Tibial artery (tissue), 4 donors: ENCODE results near the gene ERC2.
"Not testable (repeated sequence)": the region's sequence is repeated elsewhere in the genome, so short reads cannot be mapped to it uniquely, and the experiment has no call there.

Experiments used
- DNase-seq, 2 donors: peaks; one replicate each; pipeline ENCODE4 v3.0.0-alpha.2; 2019
- H3K27ac ChIP-seq, 2 donors: fragments of 200-600 bp; sonication (generic) in 1 of 2; 1 replicate in 1 of 2; 2 replicates in 1 of 2; pipeline ENCODE4 v1.5.1; 2018 to 2019; ENCODE audit warnings: mild to moderate bottlenecking in 1 of 2
- H3K27me3 ChIP-seq, 2 donors: fragments of 200-600 bp; sonication (generic) in 1 of 2; one replicate each; pipeline versions ENCODE4 v1.5.1 to v1.6.0; 2016 to 2019
- H3K36me3 ChIP-seq, 3 donors: fragments of 200-600 bp; sonication (generic) in 2 of 3; one replicate each; pipeline ENCODE4 v1.5.1; 2016 to 2019; ENCODE audit warnings: mild to moderate bottlenecking in 2 of 3
- H3K4me1 ChIP-seq, 4 donors: fragments of 200-600 bp; sonication (generic) in 2 of 4; 1 replicate in 3 of 4; 2 replicates in 1 of 4; pipeline ENCODE4 v1.5.1; 2016 to 2019
- H3K4me3 ChIP-seq, 2 donors: fragments of 200-600 bp; sonication (generic) in 1 of 2; 1 replicate in 1 of 2; 2 replicates in 1 of 2; pipeline ENCODE4 v1.5.1; 2018 to 2019; ENCODE audit warnings: mild to moderate bottlenecking in 2 of 2
- H3K9me3 ChIP-seq, 3 donors: fragments of 200-600 bp; sonication (generic) in 1 of 3; one replicate each; pipeline ENCODE4 v1.5.1; 2016 to 2019
- CTCF ChIP-seq, 2 experiments: fragments of 200-600 bp in 1 of 2; fragments of 450-650 bp in 1 of 2; IDR thresholded peaks; one replicate each; pipeline ENCODE4 v1.5.1; 2017 to 2019; ENCODE audit warnings: antibody characterized with exemption in 2 of 2, mild to moderate bottlenecking in 1 of 2, moderate library complexity in 1 of 2
- intact Hi-C: fragments of 100-400 bp; cut with DNase I; formaldehyde crosslinking; loops from one replicate; pipeline ENCODE4 v1.15.0; 2023; ENCODE audit warnings: low total_unique reads

ERC2 gene

GRCh38 chr3:56023546-56023945 is 444.7 kb downstream of the ERC2 start:
- H3K27ac ChIP-seq: no peak overlapping the region
- no peaks in the 10 kb centered on the region for H3K9me3 ChIP-seq
- H3K4me1 ChIP-seq: no peaks in the 10 kb centered on the region
- intact Hi-C loops: no loop called here
- DNase-seq: no peak
- no peaks in the 10 kb centered on the region for H3K27me3 ChIP-seq
- no peaks in the 10 kb centered on the region for H3K36me3 ChIP-seq
- H3K4me3 ChIP-seq: no peak overlapping the region
- no peak for TF ChIP-seq CTCF (IDR thresholded peaks at IDR 0.05)

- H3K27me3 ChIP-seq: no peaks in the 10 kb centered on the region
- no peak overlapping the region for H3K27ac ChIP-seq
- H3K4me3 ChIP-seq: no peak overlapping the region
- no peaks in the 10 kb centered on the region for H3K9me3 ChIP-seq
- DNase-seq: no peak
- no peaks in the 10 kb centered on the region for H3K36me3 ChIP-seq
- no peaks in the 10 kb centered on the region for H3K4me1 ChIP-seq
- intact Hi-C loops: no loop called here
- TF ChIP-seq CTCF (IDR thresholded peaks at IDR 0.05): no peak
These were observed 445.6 kb downstream of the ERC2 start for GRCh38 chr3:56022619-56023018.

- Histone ChIP-seq H3K27me3 (no peaks in the 10 kb centered on the region), H3K27ac (no peak overlapping the region), H3K4me3 (no peak overlapping the region), H3K9me3 (no peaks in the 10 kb centered on the region), H3K4me1 (no peaks in the 10 kb centered on the region), H3K36me3 (no peaks in the 10 kb centered on the region)
- no peak for TF ChIP-seq CTCF (IDR thresholded peaks at IDR 0.05)
- DNase-seq: no peak
- intact Hi-C loops: loop anchor here (5.0 kb wide), 1 partner anchor 622 kb away; no protein-coding TSS in a partner anchor
These were observed 448.6 kb downstream of the ERC2 start for GRCh38 chr3:56019490-56020146.

- H3K9me3 ChIP-seq, H3K4me1 ChIP-seq, H3K27ac ChIP-seq, H3K36me3 ChIP-seq, H3K4me3 ChIP-seq, H3K27me3 ChIP-seq, DNase-seq: not testable (repeated sequence)
- intact Hi-C loops: loop anchor here (5.0 kb wide), 1 partner anchor 618 kb away; no protein-coding TSS in a partner anchor
These were observed 452.9 kb downstream of the ERC2 start for GRCh38 chr3:56015374-56015773.

GRCh38 chr3:56012721-56013120 is 455.5 kb downstream of the ERC2 start:
- H3K27me3 ChIP-seq: no peaks in the 10 kb centered on the region
- no peak overlapping the region for H3K4me3 ChIP-seq
- no peaks in the 10 kb centered on the region for H3K4me1 ChIP-seq
- H3K27ac ChIP-seq: no peak overlapping the region
- intact Hi-C loops: no loop called here
- no peak for DNase-seq
- no peak for TF ChIP-seq CTCF (IDR thresholded peaks at IDR 0.05)
- H3K36me3 ChIP-seq: no peaks in the 10 kb centered on the region
- no peaks in the 10 kb centered on the region for H3K9me3 ChIP-seq

GRCh38 chr3:56005196-56005805 is 463.0 kb downstream of the ERC2 start:
- Histone ChIP-seq H3K27ac (no peak overlapping the region), H3K9me3 (no peaks in the 10 kb centered on the region), H3K36me3 (no peaks in the 10 kb centered on the region), H3K4me3 (no peak overlapping the region), H3K27me3 (no peaks in the 10 kb centered on the region), H3K4me1 (peaks cover 0 to 10% (median 0%) of the 10 kb centered on the region in 4 donors)
- TF ChIP-seq CTCF (IDR thresholded peaks at IDR 0.05): no peak
- DNase-seq: no peak
- intact Hi-C loops: no loop called here
